ENCODE data around the gene AKR1D1. TPM values are rescaled to one million over a fixed set of nuclear protein-coding genes. Genes with fewer than 3 reads are reported as not detected.

The AKR1D1 gene
- total RNA-seq, 1 experiment from 2014 or later = not detected

GRCh38 chr7:138066954-138067394 is 9.3 kb upstream of the AKR1D1 start:
- no peak overlapping the region for H3K27ac Mint-ChIP-seq (ENCODE audit: unreplicated experiment)
- no peak for TF ChIP-seq CTCF (IDR thresholded peaks at IDR 0.05; ENCODE audit: unreplicated experiment)
- intact Hi-C loops (cut with micrococcal nuclease; ENCODE audit: unreplicated experiment) = no loop called here
- H3K9me3 Mint-ChIP-seq (ENCODE audit: low read depth, unreplicated experiment) = no peaks in the 10 kb centered on the region
- no peaks in the 10 kb centered on the region for H3K4me1 Mint-ChIP-seq (ENCODE audit: low read depth, unreplicated experiment)
- CTCF ChIA-PET = no interaction called here
- no peak overlapping the region for H3K4me3 Mint-ChIP-seq (ENCODE audit: low read depth, unreplicated experiment)
- no peaks in the 10 kb centered on the region for H3K27me3 Mint-ChIP-seq (ENCODE audit: unreplicated experiment)
- no peak for DNase-seq
- no TSS peak for BruUV-seq (replicated peaks)
- H3K36me3 Mint-ChIP-seq (ENCODE audit: insufficient read depth, unreplicated experiment) = no peaks in the 10 kb centered on the region

- Mint-ChIP-seq H3K27ac (ENCODE audit: unreplicated experiment) (no peak overlapping the region), H3K27me3 (ENCODE audit: unreplicated experiment) (no peaks in the 10 kb centered on the region), H3K4me1 (ENCODE audit: low read depth, unreplicated experiment) (no peaks in the 10 kb centered on the region), H3K36me3 (ENCODE audit: insufficient read depth, unreplicated experiment) (no peaks in the 10 kb centered on the region), H3K4me3 (ENCODE audit: low read depth, unreplicated experiment) (no peak overlapping the region), H3K9me3 (ENCODE audit: low read depth, unreplicated experiment) (peaks cover 2% of the 10 kb centered on the region)
- no TSS peak for BruUV-seq (replicated peaks)
- CTCF ChIA-PET = no interaction called here
- no peak for TF ChIP-seq CTCF (IDR thresholded peaks at IDR 0.05; ENCODE audit: unreplicated experiment)
- no peak for DNase-seq
- intact Hi-C loops (cut with micrococcal nuclease; ENCODE audit: unreplicated experiment) = no loop called here
Observed at GRCh38 chr7:138067774-138068173, 8.5 kb upstream of the AKR1D1 start.

- Mint-ChIP-seq H3K27ac (ENCODE audit: unreplicated experiment) (no peak overlapping the region), H3K36me3 (ENCODE audit: insufficient read depth, unreplicated experiment) (no peaks in the 10 kb centered on the region), H3K9me3 (ENCODE audit: low read depth, unreplicated experiment) (peaks cover 8% of the 10 kb centered on the region), H3K4me1 (ENCODE audit: low read depth, unreplicated experiment) (no peaks in the 10 kb centered on the region), H3K27me3 (ENCODE audit: unreplicated experiment) (no peaks in the 10 kb centered on the region), H3K4me3 (ENCODE audit: low read depth, unreplicated experiment) (no peak overlapping the region)
- CTCF ChIA-PET = no interaction called here
- no TSS peak for BruUV-seq (replicated peaks)
- no peak for TF ChIP-seq CTCF (IDR thresholded peaks at IDR 0.05; ENCODE audit: unreplicated experiment)
- no peak for DNase-seq
- intact Hi-C loops (cut with micrococcal nuclease; ENCODE audit: unreplicated experiment) = no loop called here
Observed at GRCh38 chr7:138070908-138071307, 5.4 kb upstream of the AKR1D1 start.

GRCh38 chr7:138072726-138073125 is 3.5 kb upstream of the AKR1D1 start:
- Mint-ChIP-seq H3K4me1 (ENCODE audit: low read depth, unreplicated experiment) (no peaks in the 10 kb centered on the region), H3K27me3 (ENCODE audit: unreplicated experiment) (no peaks in the 10 kb centered on the region), H3K9me3 (ENCODE audit: low read depth, unreplicated experiment) (peaks cover 11% of the 10 kb centered on the region), H3K27ac (ENCODE audit: unreplicated experiment) (no peak overlapping the region), H3K36me3 (ENCODE audit: insufficient read depth, unreplicated experiment) (no peaks in the 10 kb centered on the region), H3K4me3 (ENCODE audit: low read depth, unreplicated experiment) (no peak overlapping the region)
- TF ChIP-seq CTCF (IDR thresholded peaks at IDR 0.05; ENCODE audit: unreplicated experiment) = no peak
- BruUV-seq (replicated peaks) = no TSS peak
- no peak for DNase-seq
- CTCF ChIA-PET = no interaction called here
- intact Hi-C loops (cut with micrococcal nuclease; ENCODE audit: unreplicated experiment) = no loop called here

Data from Calu3 (cell line).